ENCODE measurements around the gene SOX14.

GRCh38 chr3:137772214-137772955 is 8.3 kb downstream of the SOX14 start:
- TF ChIP-seq CTCF (IDR thresholded peaks at IDR 0.05) (no peak), POLR2A (IDR thresholded peaks at IDR 0.05) (no peak)

All from thyroid gland (tissue), 4 donors.